GM12878 (cell line): ENCODE measurements around the gene ATP6V1C2. TPM values are rescaled to one million over a fixed set of nuclear protein-coding genes. Genes with fewer than 3 reads are reported as not detected.

Experiments used
- ATAC-seq: fragments of 200-7000 bp; cut with Tn5 transposase; 3 replicates; pipeline ENCODE4 v1.9.1; 2020; ENCODE audit warnings: mild to moderate bottlenecking, moderate library complexity
- BruUV-seq: library from RNA; stranded (reverse); fragments of 400-500 nt; replicated peaks from 2 replicates; lab custom pipeline; 2021; lab: Mats Ljungman, UMichigan
- CTCF ChIA-PET: fragments of 300-600 bp; sonication (Branson Sonifier 250); formaldehyde crosslinking; extraction: SDS; loops from one replicate; lab custom pipeline; 2021; ENCODE audit warnings: inconsistent platforms; lab: Yijun Ruan, JAX
- POLR2A ChIA-PET: fragments of 350-600 bp; formaldehyde crosslinking; extraction: SDS; loops from one replicate; lab custom pipeline; 2021; ENCODE audit warnings: inconsistent platforms; lab: Charles Lee
- RAD21 ChIA-PET: fragments of 300-600 bp; sonication (Branson Sonifier 250); formaldehyde crosslinking; loops from one replicate; lab custom pipeline; 2023; ENCODE audit warnings: antibody characterized with exemption; ENCODE audit not compliant: unreplicated experiment; lab: Charles Lee
- SMC1A ChIA-PET: fragments of 300-600 bp; sonication (Branson Sonifier 250); formaldehyde crosslinking; loops from one replicate; lab custom pipeline; 2023; ENCODE audit not compliant: unreplicated experiment, uncharacterized antibody; lab: Charles Lee
- DNase-seq: peaks from one replicate; pipeline ENCODE4 v3.0.0-alpha.2; 2011; ENCODE audit warnings: low read depth, low spot score
- FAIRE-seq: peaks from 3 replicates; lab custom pipeline; 2011; peaks lifted over from hg19 to GRCh38; lab: Jason Lieb, UNC
- H2AFZ ChIP-seq: 2 replicates; pipeline ENCODE4 v1.6.0; 2011; ENCODE audit warnings: low read depth, low read length, control low read depth; ENCODE audit not compliant: control insufficient read depth
- H3K27ac ChIP-seq: 2 replicates; pipeline ENCODE4 v1.5.1; 2011; ENCODE audit warnings: control low read depth; ENCODE audit not compliant: control insufficient read depth, insufficient read depth
- H3K27me3 ChIP-seq, 2 experiments: replicated peaks in 1 of 2; 2 replicates each; pipeline versions ENCODE4 v1.6.0 to v1.6.1; 2011; ENCODE audit warnings: low read length in 1 of 2; ENCODE audit not compliant: control insufficient read depth in 2 of 2, insufficient read depth in 2 of 2
- H3K36me3 ChIP-seq, 2 experiments: 2 replicates each; pipeline ENCODE4 v1.5.1; 2011; ENCODE audit warnings: low read length in 1 of 2; ENCODE audit not compliant: control insufficient read depth in 2 of 2, insufficient read depth in 2 of 2
- H3K4me1 ChIP-seq: 2 replicates; pipeline ENCODE4 v1.6.1; 2011; ENCODE audit warnings: mild to moderate bottlenecking, low read length, moderate library complexity, mixed read lengths; ENCODE audit not compliant: control insufficient read depth, insufficient read depth
- H3K4me2 ChIP-seq: 2 replicates; pipeline ENCODE4 v1.6.0; 2011; ENCODE audit warnings: control low read depth; ENCODE audit not compliant: control insufficient read depth, insufficient read depth
- H3K4me3 ChIP-seq: fragments of 200-600 bp; sonication (generic); 2 replicates; pipeline ENCODE4 v1.5.1; 2016
- H3K79me2 ChIP-seq: 2 replicates; pipeline ENCODE4 v1.6.0; 2011; ENCODE audit warnings: low read length; ENCODE audit not compliant: control insufficient read depth, insufficient read depth
- H3K9ac ChIP-seq: 2 replicates; pipeline ENCODE4 v1.8.0; 2011; ENCODE audit warnings: low read length, control low read depth, mixed read lengths; ENCODE audit not compliant: control insufficient read depth, insufficient read depth
- H3K9me3 ChIP-seq: replicated peaks from 3 replicates; pipeline ENCODE4 v1.5.1; 2011; ENCODE audit warnings: mild to moderate bottlenecking, low read length; ENCODE audit not compliant: control insufficient read depth, insufficient read depth
- H4K20me1 ChIP-seq: 2 replicates; pipeline ENCODE4 v1.6.0; 2011; ENCODE audit not compliant: control insufficient read depth, insufficient read depth
- CBX5 ChIP-seq: sonication (generic); IDR thresholded peaks from 2 replicates; pipeline ENCODE4 v1.6.1; 2016; ENCODE audit warnings: low read depth, moderate library complexity, mild to moderate bottlenecking, inconsistent platforms
- E2F8 ChIP-seq: fragments of 450-650 bp; IDR thresholded peaks from 2 replicates; pipeline ENCODE4 v1.6.1; 2018; ENCODE audit warnings: mild to moderate bottlenecking, low read depth, moderate library complexity; ENCODE audit not compliant: partially characterized antibody
- EGR1 ChIP-seq, 2 experiments: IDR thresholded peaks; 1 replicate in 1 of 2; 2 replicates in 1 of 2; pipeline ENCODE4 v1.6.1; 2011 to 2012; ENCODE audit warnings: low read depth in 2 of 2, low read length in 2 of 2, borderline replicate concordance in 1 of 2, mild to moderate bottlenecking in 1 of 2, moderate library complexity in 1 of 2
- JUND ChIP-seq: IDR thresholded peaks from 2 replicates; pipeline ENCODE4 v1.6.1; 2012; ENCODE audit warnings: low read depth, mild to moderate bottlenecking, low read length, improper control_type of control experiment, moderate library complexity
- MAX ChIP-seq: IDR thresholded peaks from 2 replicates; pipeline ENCODE4 v1.6.1; 2012; ENCODE audit warnings: low read depth, low read length, improper control_type of control experiment
- MLLT1 ChIP-seq: fragments of 450-650 bp; IDR thresholded peaks from 2 replicates; pipeline ENCODE4 v1.6.1; 2016; ENCODE audit warnings: mild to moderate bottlenecking
- MTA3 ChIP-seq: IDR thresholded peaks from 2 replicates; pipeline ENCODE4 v1.6.1; 2012; ENCODE audit warnings: low read length, inconsistent platforms, borderline replicate concordance
- MYB ChIP-seq: fragments of 150-350 bp; IDR thresholded peaks from 2 replicates; pipeline ENCODE4 v1.6.1; 2014; ENCODE audit warnings: mild to moderate bottlenecking, low read depth, low read length, borderline replicate concordance
- NFYA ChIP-seq: IDR thresholded peaks from 2 replicates; pipeline ENCODE4 v1.6.1; 2011; ENCODE audit warnings: low read depth, mild to moderate bottlenecking, low read length, improper control_type of control experiment, borderline replicate concordance
- POLR2A ChIP-seq: IDR thresholded peaks from 2 replicates; pipeline ENCODE4 v1.6.1; 2011; ENCODE audit warnings: low read depth, mild to moderate bottlenecking, low read length
- RCOR1 ChIP-seq: conservative IDR thresholded peaks from 2 replicates; pipeline ENCODE4 v1.6.1; 2012; ENCODE audit warnings: low read depth, low read length, improper control_type of control experiment
- RELB ChIP-seq: fragments of 450-650 bp; IDR thresholded peaks from 2 replicates; pipeline ENCODE4 v1.6.1; 2017; ENCODE audit warnings: low read depth, mild to moderate bottlenecking, moderate library complexity
- SMAD1 ChIP-seq: fragments of 450-650 bp; IDR thresholded peaks from 2 replicates; pipeline ENCODE4 v1.6.1; 2018; ENCODE audit warnings: mild to moderate bottlenecking, low read depth; ENCODE audit not compliant: partially characterized antibody
- SRF ChIP-seq, 2 experiments: IDR thresholded peaks; 2 replicates each; pipeline ENCODE4 v1.6.1; 2011; ENCODE audit warnings: low read depth in 2 of 2, low read length in 2 of 2, mild to moderate bottlenecking in 1 of 2, moderate library complexity in 1 of 2
- TCF12 ChIP-seq: IDR thresholded peaks from 2 replicates; pipeline ENCODE4 v1.6.1; 2011; ENCODE audit warnings: low read depth, mild to moderate bottlenecking, low read length
- ZNF622 ChIP-seq: fragments of 450-650 bp; IDR thresholded peaks from 2 replicates; pipeline ENCODE4 v1.6.1; 2017; ENCODE audit warnings: mild to moderate bottlenecking, inconsistent platforms
- WGBS: methylation state at CpG from one replicate; pipeline ENCODE4 v1.1.6; 2016; ENCODE audit warnings: low lambda C conversion rate; ENCODE audit not compliant: insufficient replicate concordance, insufficient coverage; ENCODE audit errors: missing lambda C conversion rate; 5-methylcytosine and 5-hydroxymethylcytosine counted together
- in situ Hi-C: fragments of 300-500 bp; cut with MboI; formaldehyde crosslinking; loops from 9 replicates; pipeline ENCODE4 v1.14.3; 2018; ENCODE audit warnings: mixed read lengths
- intact Hi-C: fragments of 100-400 bp; cut with micrococcal nuclease; formaldehyde crosslinking; loops from one replicate; pipeline ENCODE4 v1.14.2; 2022; ENCODE audit not compliant: unreplicated experiment
- polyA plus RNA-seq, 11 experiments: library from polyadenylated mRNA; depleted of rRNA in 4 of 11; unstranded in 6 of 11; stranded (reverse) in 5 of 11; fragments of >200 nt; fragmentation: Nextera tagmentation in 4 of 11; fragmentation: Illumina TruSeq in 1 of 11; extraction: Ambion mirVana in 4 of 11; extraction: Trizol in 1 of 11; gene quantifications; 1 replicate in 1 of 11; 2 replicates in 10 of 11; pipeline versions ENCODE4 v1.2.1 to v1.2.3, GENCODE V29; 2011 to 2016; ENCODE audit warnings: inconsistent platforms in 2 of 11, missing spikeins in 2 of 11, low read depth in 1 of 11
- total RNA-seq, 4 experiments: library from RNA; depleted of rRNA in 3 of 4; stranded (reverse); fragments of >200 nt in 3 of 4; fragmentation: Illumina TruSeq in 1 of 4; extraction: Trizol in 1 of 4; gene quantifications; 2 replicates each; pipeline versions ENCODE4 v1.2.1 to v1.2.3, GENCODE V29; 2013 to 2021

ATP6V1C2 gene
- total and polyA plus RNA-seq, 10 of the 15 experiments (the other 5 are each of a cell fraction or from before 2014, with no cell fraction given) = 0.04 to 1.5 (median 0.24) TPM; not detected in 1

DNA sequence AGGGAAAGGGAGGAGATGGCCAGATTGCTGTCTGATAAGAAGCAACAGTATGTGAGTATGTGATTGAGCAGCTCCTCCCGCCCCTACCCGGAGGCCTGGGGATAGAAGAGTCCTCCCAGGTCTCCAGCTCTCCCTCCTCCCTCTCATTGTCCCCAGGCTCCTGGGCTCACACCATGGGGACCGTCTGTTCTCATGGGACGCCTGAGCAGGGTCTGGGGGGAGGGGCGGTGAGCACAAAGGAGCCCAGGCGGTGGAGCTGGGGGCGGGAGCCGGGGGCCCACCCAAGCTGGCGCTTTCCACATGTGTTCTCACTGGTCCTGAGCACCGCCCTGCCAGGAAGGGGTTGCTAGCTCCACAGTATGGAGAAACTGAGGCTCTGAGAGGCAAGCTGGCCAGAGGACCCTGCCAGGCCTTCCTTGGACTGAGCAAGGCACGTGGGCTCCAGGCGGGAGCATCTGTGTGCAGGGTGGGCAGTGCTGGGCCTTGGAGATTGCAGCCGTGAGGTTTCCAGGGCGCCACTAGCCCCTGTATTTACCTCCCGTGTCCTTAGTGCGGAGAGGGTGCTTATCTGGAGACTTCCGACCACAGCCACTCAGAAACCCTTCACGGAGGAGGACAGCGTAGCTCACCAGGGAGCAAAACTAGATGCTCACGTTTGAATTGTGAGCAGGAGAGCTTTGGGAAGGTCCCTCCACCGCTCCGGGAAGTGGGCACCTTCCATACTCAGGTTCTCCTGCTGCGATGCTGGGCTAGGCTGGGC, 53.8 kb downstream of the ATP6V1C2 start (continued):
- TF ChIP-seq RCOR1 (no peak), MLLT1 (no peak), POLR2A (no peak), TCF12 (no peak), RELB (no peak)
- TF ChIP-seq, all 136 proteins: peak for 0

DNA sequence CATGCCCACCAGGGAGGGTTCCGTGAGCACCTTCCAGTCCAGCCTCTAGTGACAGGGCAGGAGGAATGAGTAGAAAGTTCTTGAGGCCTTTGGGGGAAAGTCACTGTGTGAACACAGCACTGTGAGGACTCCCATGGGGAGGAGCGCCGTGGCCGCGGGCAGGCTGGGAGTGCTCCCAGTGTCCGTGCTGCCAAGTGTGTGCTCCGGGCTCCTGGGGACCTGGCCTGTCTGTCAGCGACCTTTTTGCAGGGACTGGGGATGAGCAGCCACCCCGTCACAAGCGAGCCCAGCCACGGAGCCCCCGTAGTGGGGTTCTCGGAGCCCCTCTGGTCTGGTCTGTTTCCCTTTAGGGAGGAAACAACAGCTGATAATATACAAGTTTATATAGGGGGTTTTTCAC, 54.4 kb downstream of the ATP6V1C2 start:
- Histone ChIP-seq H3K9ac (no peak overlapping the region), H3K4me2 (no peak overlapping the region), H4K20me1 (no peaks in the 10 kb centered on the region), H2AFZ (no peak overlapping the region), H3K36me3 (peaks cover 13 to 17% of the 10 kb centered on the region in 2 experiments), H3K27ac (no peak overlapping the region), H3K4me1 (no peaks in the 10 kb centered on the region), H3K79me2 (no peaks in the 10 kb centered on the region), H3K9me3 (no peaks in the 10 kb centered on the region), H3K27me3 (no peaks in the 10 kb centered on the region; a peak in 1 of 4 replicates), H3K4me3 (no peak overlapping the region)
- FAIRE-seq (no peak), ATAC-seq (no peak), DNase-seq (no peak)
- ChIA-PET RAD21 (no interaction called here), SMC1A (interaction anchor here (0.9 kb wide), 1 partner anchor 10 kb away, joined by 3 read pairs; no protein-coding TSS in a partner anchor), POLR2A (no interaction called here), CTCF (no interaction called here)
- in situ Hi-C loops = no loop called here
- intact Hi-C loops = no loop called here
- WGBS = 91% methylated on average over 12 of the region's 13 CpGs
- no TSS peak for BruUV-seq
- TF ChIP-seq NFYA = no peak
- no peak for TF ChIP-seq SRF (IDR thresholded peaks at IDR 0.05; ENCODE audit: low read depth in 2 of 2, low read length in 2 of 2)
- no peak for TF ChIP-seq JUND
- no peak for TF ChIP-seq MTA3
- no peak for TF ChIP-seq MYB
- TF ChIP-seq MAX = no peak
- TF ChIP-seq EGR1 (IDR thresholded peaks at IDR 0.05; ENCODE audit: borderline replicate concordance in 1 of 2, low read depth in 2 of 2, low read length in 2 of 2) = no peak
- TF ChIP-seq E2F8 = no peak
- TF ChIP-seq CBX5 = no peak
- TF ChIP-seq ZNF622 = no peak
- no peak for TF ChIP-seq SMAD1
